DOHH2 (cell line): Measurements from ENCODE around the gene SEMA3A.

Source experiments
- H3F3A ChIP-seq: fragments of 200-600 bp; sonication (generic), shearing (Covaris generic); 2 replicates; pipeline ENCODE4 v1.6.0; 2016; ENCODE audit warnings: antibody characterized with exemption, mild to moderate bottlenecking; ENCODE audit not compliant: control insufficient read depth, insufficient read depth
- H3K27ac ChIP-seq: fragments of 200-600 bp; sonication (generic); 2 replicates; pipeline ENCODE4 v1.5.1; 2014; ENCODE audit warnings: low read depth, mild to moderate bottlenecking, low read length, moderate library complexity
- H3K27me3 ChIP-seq: fragments of 200-600 bp; sonication (generic); 2 replicates; pipeline ENCODE4 v1.6.1; 2014; ENCODE audit warnings: mild to moderate bottlenecking, low read length, mixed read lengths; ENCODE audit not compliant: control insufficient read depth
- H3K36me3 ChIP-seq: fragments of 200-600 bp; sonication (generic); 2 replicates; pipeline ENCODE4 v1.6.1; 2014; ENCODE audit warnings: mild to moderate bottlenecking, low read length, moderate library complexity, mixed read lengths; ENCODE audit not compliant: control insufficient read depth
- H3K4me1 ChIP-seq: fragments of 200-600 bp; sonication (generic); 2 replicates; pipeline ENCODE4 v1.6.1; 2014; ENCODE audit warnings: mild to moderate bottlenecking, low read length, mixed read lengths; ENCODE audit not compliant: control insufficient read depth
- H3K4me2 ChIP-seq: fragments of 200-600 bp; sonication (generic); 2 replicates; pipeline ENCODE4 v1.6.0; 2014; ENCODE audit warnings: mild to moderate bottlenecking, low read length, moderate library complexity
- H3K4me3 ChIP-seq: fragments of 200-600 bp; sonication (generic); 2 replicates; pipeline ENCODE4 v1.5.1; 2014; ENCODE audit warnings: mild to moderate bottlenecking, low read length, mixed read lengths
- H3K79me2 ChIP-seq: fragments of 200-600 bp; sonication (generic); 2 replicates; pipeline ENCODE4 v1.6.1; 2014; ENCODE audit warnings: mild to moderate bottlenecking, low read length, mixed read lengths; ENCODE audit not compliant: control insufficient read depth
- H3K9me2 ChIP-seq: fragments of 200-600 bp; sonication (generic); replicated peaks from 2 replicates; pipeline ENCODE4 v1.6.1; 2014; ENCODE audit warnings: mild to moderate bottlenecking, low read length, mixed read lengths; ENCODE audit not compliant: control insufficient read depth
- H3K9me3 ChIP-seq: fragments of 200-600 bp; sonication (generic); 2 replicates; pipeline ENCODE4 v1.6.1; 2014; ENCODE audit warnings: antibody characterized with exemption, low read length, mixed read lengths; ENCODE audit not compliant: control insufficient read depth, insufficient read depth
- H4K20me1 ChIP-seq: fragments of 200-600 bp; sonication (generic); 2 replicates; pipeline ENCODE4 v1.6.0; 2014; ENCODE audit warnings: low read depth, mild to moderate bottlenecking, antibody characterized with exemption, low read length, moderate library complexity; ENCODE audit not compliant: control insufficient read depth, insufficient read depth
- EZH2phosphoT487 ChIP-seq: fragments of 200-600 bp; sonication (generic); IDR thresholded peaks from 2 replicates; pipeline ENCODE4 v1.6.1; 2017; ENCODE audit warnings: borderline replicate concordance, mild to moderate bottlenecking, antibody characterized with exemption, low read length, moderate library complexity, mixed read lengths
- TF ChIP-seq, protein P1 (sequence below): fragments of 200-600 bp; sonication (generic); IDR thresholded peaks from one replicate; pipeline ENCODE4 v1.5.1; 2014; ENCODE audit warnings: antibody characterized with exemption, mild to moderate bottlenecking, low read depth, low read length; ENCODE audit not compliant: poor library complexity, severe bottlenecking

Gene SEMA3A

DNA sequence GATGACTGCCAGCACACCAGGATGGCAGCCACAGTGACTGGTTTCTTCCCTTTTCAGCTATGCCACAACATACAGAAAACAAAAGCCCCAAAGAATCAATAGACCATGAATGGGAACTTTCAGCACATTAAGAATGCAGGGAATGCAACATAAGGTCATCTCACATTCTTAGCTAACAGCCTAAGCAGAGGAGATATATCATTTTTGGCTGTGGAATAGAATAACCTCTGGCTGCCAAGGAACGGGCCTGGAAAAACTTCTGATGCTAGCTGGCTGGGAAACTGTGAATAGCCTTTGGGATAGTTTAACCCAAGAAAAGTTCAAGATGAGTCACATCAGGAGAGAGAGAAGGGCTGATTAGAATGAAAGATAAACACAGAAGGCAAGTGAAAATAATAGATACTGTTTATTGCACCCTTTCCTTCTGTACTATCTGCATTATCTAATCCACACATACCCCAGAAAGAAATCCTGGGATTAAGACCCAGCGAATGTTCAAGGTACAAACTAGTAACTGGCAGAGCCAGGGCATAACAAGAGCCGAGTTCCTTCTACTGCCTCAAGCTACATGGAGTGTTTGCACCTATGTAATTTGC lies 169.2 kb downstream of the SEMA3A start:
- no peak overlapping the region for H3K27ac ChIP-seq
- H4K20me1 ChIP-seq, result no peaks in the 10 kb centered on the region
- no peaks in the 10 kb centered on the region for H3K4me1 ChIP-seq
- no peaks in the 10 kb centered on the region for H3K36me3 ChIP-seq
- TF ChIP-seq, protein P1, sequence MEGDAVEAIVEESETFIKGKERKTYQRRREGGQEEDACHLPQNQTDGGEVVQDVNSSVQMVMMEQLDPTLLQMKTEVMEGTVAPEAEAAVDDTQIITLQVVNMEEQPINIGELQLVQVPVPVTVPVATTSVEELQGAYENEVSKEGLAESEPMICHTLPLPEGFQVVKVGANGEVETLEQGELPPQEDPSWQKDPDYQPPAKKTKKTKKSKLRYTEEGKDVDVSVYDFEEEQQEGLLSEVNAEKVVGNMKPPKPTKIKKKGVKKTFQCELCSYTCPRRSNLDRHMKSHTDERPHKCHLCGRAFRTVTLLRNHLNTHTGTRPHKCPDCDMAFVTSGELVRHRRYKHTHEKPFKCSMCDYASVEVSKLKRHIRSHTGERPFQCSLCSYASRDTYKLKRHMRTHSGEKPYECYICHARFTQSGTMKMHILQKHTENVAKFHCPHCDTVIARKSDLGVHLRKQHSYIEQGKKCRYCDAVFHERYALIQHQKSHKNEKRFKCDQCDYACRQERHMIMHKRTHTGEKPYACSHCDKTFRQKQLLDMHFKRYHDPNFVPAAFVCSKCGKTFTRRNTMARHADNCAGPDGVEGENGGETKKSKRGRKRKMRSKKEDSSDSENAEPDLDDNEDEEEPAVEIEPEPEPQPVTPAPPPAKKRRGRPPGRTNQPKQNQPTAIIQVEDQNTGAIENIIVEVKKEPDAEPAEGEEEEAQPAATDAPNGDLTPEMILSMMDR, result no peak
- no peak for TF ChIP-seq EZH2phosphoT487
- no peaks in the 10 kb centered on the region; the same call in 1 of the 2 replicates for H3K9me2 ChIP-seq
- no peak overlapping the region for H3K4me2 ChIP-seq
- no peak overlapping the region for H3K4me3 ChIP-seq
- H3K79me2 ChIP-seq, result no peaks in the 10 kb centered on the region
- no peaks in the 10 kb centered on the region for H3K27me3 ChIP-seq
- no peaks in the 10 kb centered on the region for H3F3A ChIP-seq
- no peaks in the 10 kb centered on the region for H3K9me3 ChIP-seq

GRCh38 chr7:84022684-84023308 lies 171.8 kb downstream of the SEMA3A start:
- Histone ChIP-seq H3F3A (no peaks in the 10 kb centered on the region), H3K79me2 (no peaks in the 10 kb centered on the region), H3K4me1 (no peaks in the 10 kb centered on the region), H3K36me3 (no peaks in the 10 kb centered on the region), H3K9me3 (no peaks in the 10 kb centered on the region), H4K20me1 (no peaks in the 10 kb centered on the region), H3K9me2 (no peaks in the 10 kb centered on the region; the same call in 1 of the 2 replicates), H3K27ac (no peak overlapping the region), H3K4me3 (no peak overlapping the region), H3K4me2 (no peak overlapping the region), H3K27me3 (no peaks in the 10 kb centered on the region)
- TF ChIP-seq EZH2phosphoT487, result no peak
- TF ChIP-seq, protein P1, result no peak

- Histone ChIP-seq H3F3A (no peaks in the 10 kb centered on the region), H3K79me2 (no peaks in the 10 kb centered on the region), H3K9me3 (no peaks in the 10 kb centered on the region), H3K27me3 (no peaks in the 10 kb centered on the region), H4K20me1 (no peaks in the 10 kb centered on the region), H3K4me1 (no peaks in the 10 kb centered on the region), H3K27ac (no peak overlapping the region), H3K9me2 (no peaks in the 10 kb centered on the region; the same call in 1 of the 2 replicates), H3K36me3 (no peaks in the 10 kb centered on the region), H3K4me3 (no peak overlapping the region), H3K4me2 (no peak overlapping the region)
- TF ChIP-seq, protein P1, result no peak
- no peak for TF ChIP-seq EZH2phosphoT487
Observed at GRCh38 chr7:84022009-84022408, 172.6 kb downstream of the SEMA3A start.
